Measurements from ENCODE around the gene SPI1. TPM values are rescaled to one million over a fixed set of nuclear protein-coding genes. Genes with fewer than 3 reads are reported as not detected.

SPI1 gene
- total RNA-seq, 1 experiment from 2014 or later, result not detected

GRCh38 chr11:47414685-47415070, 36.3 kb upstream of the SPI1 start:
- Mint-ChIP-seq H3K4me1 (peaks cover 2 to 6% of the 10 kb centered on the region in 2 experiments; a peak in 3 of 4 replicates), H3K36me3 (ENCODE audit: insufficient read depth in 1 of 3, low read depth in 3 of 3) (peaks cover 20 to 44% (median 35%) of the 10 kb centered on the region in 3 experiments; a peak in 6 of 7 replicates), H3K27ac (no peak overlapping the region), H3K27me3 (ENCODE audit: low read depth) (no peaks in the 10 kb centered on the region), H3K4me3 (no peak overlapping the region), H3K9me3 (no peaks in the 10 kb centered on the region)
- Histone ChIP-seq H4K20me1 (ENCODE audit: control insufficient read depth, insufficient read depth, insufficient read length) (no peaks in the 10 kb centered on the region), H3K18ac (ENCODE audit: insufficient read length, low read depth, low read length) (no peak overlapping the region), H2BK5ac (ENCODE audit: insufficient read length, low read length) (no peak overlapping the region), H3K23ac (ENCODE audit: insufficient read length, low read depth, low read length) (no peak overlapping the region), H3K4me1 (ENCODE audit: insufficient read depth, low read length) (no peaks in the 10 kb centered on the region), H2BK120ac (ENCODE audit: low read depth, low read length, poor library complexity, severe bottlenecking) (no peak overlapping the region), H3K23me2 (ENCODE audit: insufficient read length, low read depth, low read length, poor library complexity, severe bottlenecking) (no peaks in the 10 kb centered on the region), H3K27ac (ENCODE audit: insufficient read length, low read depth, low read length) (no peak overlapping the region), H2BK12ac (ENCODE audit: insufficient read length, low read depth, low read length) (no peak overlapping the region), H4K5ac (ENCODE audit: insufficient read length, low read depth, low read length) (no peak overlapping the region), H4K91ac (ENCODE audit: insufficient read length, low read depth, low read length) (no peak overlapping the region), H3K9me3 (ENCODE audit: control insufficient read depth, low read depth, low read length) (no peaks in the 10 kb centered on the region), H3K27me3 (ENCODE audit: insufficient read depth, low read length) (no peaks in the 10 kb centered on the region), H3T11ph (ENCODE audit: low read length) (no peak overlapping the region), H3K79me2 (ENCODE audit: insufficient read depth, low read length) (no peaks in the 10 kb centered on the region), H3K4ac (ENCODE audit: low read depth, low read length) (no peak overlapping the region), H3K4me2 (ENCODE audit: insufficient read depth, insufficient read length, low read length) (no peak overlapping the region), H2AFZ (ENCODE audit: low read length) (no peak overlapping the region), H3K79me1 (ENCODE audit: insufficient read depth, low read depth, low read length, poor library complexity, severe bottlenecking) (no peaks in the 10 kb centered on the region), H2BK20ac (ENCODE audit: low read depth, low read length, poor library complexity, severe bottlenecking) (no peak overlapping the region), H4K8ac (replicated peaks; ENCODE audit: insufficient read length, low read depth, low read length) (no peak overlapping the region), H2BK15ac (ENCODE audit: low read depth, low read length) (no peak overlapping the region), H3K9ac (ENCODE audit: extremely low read depth, insufficient read length, low read length) (no peak overlapping the region), H3K56ac (ENCODE audit: insufficient read length, low read depth, low read length) (no peak overlapping the region), H3K14ac (ENCODE audit: insufficient read depth, low read length) (no peak overlapping the region), H2AK5ac (ENCODE audit: insufficient read length, low read length) (no peak overlapping the region)
- TF ChIP-seq CTCF (conservative IDR thresholded peaks at IDR 0.05), result no peak
- no peak for DNase-seq
- no CpG with 5 or more reads among the region's 19 CpGs for WGBS (ENCODE audit: extremely low coverage, insufficient read length, low lambda C conversion rate)
